Left lung (tissue), 10 donors: ENCODE data around the gene FBLIM1. TPM values are rescaled to one million over a fixed set of nuclear protein-coding genes. Genes with fewer than 3 reads are reported as not detected.

ENCODE experiments used
- ATAC-seq: fragments of 200-7000 bp; cut with Tn5 transposase; one replicate; pipeline ENCODE4 v1.9.1; 2020; ENCODE audit warnings: moderate library complexity
- DNase-seq, 4 donors: peaks; one replicate each; pipeline ENCODE4 v3.0.0-alpha.2; 2013 to 2020
- H3K27ac ChIP-seq, 2 donors: fragments of 200-600 bp; sonication (generic) in 1 of 2; one replicate each; pipeline versions ENCODE4 v1.5.0 to v1.8.0; 2020 to 2021
- H3K27me3 ChIP-seq, 2 donors: fragments of 200-600 bp; sonication (generic) in 1 of 2; one replicate each; pipeline versions ENCODE4 v1.5.0 to v1.8.0; 2020 to 2021
- H3K36me3 ChIP-seq, 2 donors: fragments of 200-600 bp; sonication (generic) in 1 of 2; one replicate each; pipeline versions ENCODE4 v1.5.0 to v1.8.0; 2020 to 2021
- H3K4me1 ChIP-seq, 2 donors: fragments of 200-600 bp; one replicate each; pipeline ENCODE4 v1.8.0; 2021
- H3K4me3 ChIP-seq, 2 donors: fragments of 200-600 bp; sonication (generic) in 1 of 2; one replicate each; pipeline versions ENCODE4 v1.5.0 to v1.8.0; 2020 to 2021; ENCODE audit warnings: mild to moderate bottlenecking in 1 of 2
- H3K9me3 ChIP-seq, 2 donors: fragments of 200-600 bp; sonication (generic) in 1 of 2; one replicate each; pipeline versions ENCODE4 v1.5.0 to v1.8.0; 2020 to 2021
- CTCF ChIP-seq, 2 donors: fragments of 200-600 bp; sonication (generic) in 1 of 2; IDR thresholded peaks; one replicate each; pipeline versions ENCODE4 v1.5.0 to v1.8.0; 2021; ENCODE audit warnings: antibody characterized with exemption in 2 of 2
- intact Hi-C, 2 donors: fragments of 100-400 bp; cut with DNase I; formaldehyde crosslinking; loops; one replicate each; pipeline versions ENCODE4 v1.11.2 to v1.14.2; 2022
- polyA plus RNA-seq, 6 donors: library from polyadenylated mRNA; unstranded; fragments of 120-200 nt; gene quantifications; one replicate each; pipeline ENCODE4 v1.2.1, GENCODE V29; 2013; ENCODE audit not compliant: insufficient read length in 6 of 6
- total RNA-seq, 2 donors: library from RNA; stranded (reverse); fragmentation: NEBNext Ultra II Directional; extraction: Animal tissue kit (Norgen Biotek cat#: 25700); gene quantifications; one replicate each; pipeline ENCODE4 v1.2.1, GENCODE V29; 2021
- donor health status: DM: no; HTN: yes; CAD: no.
- donor health status: DM: no; HTN: no; CAD: no.

FBLIM1 gene
- total and polyA plus RNA-seq, 8 donors = 52.3 to 90.0 (median 69.0) TPM

GRCh38 chr1:15808955-15809354 is 50.4 kb downstream of the FBLIM1 start:
- no peak for TF ChIP-seq CTCF (IDR thresholded peaks at IDR 0.05)
- no peaks in the 10 kb centered on the region for H3K9me3 ChIP-seq
- H3K4me1 ChIP-seq = no peaks in the 10 kb centered on the region
- no peak for ATAC-seq
- intact Hi-C loops = no loop called here
- no peak overlapping the region for H3K4me3 ChIP-seq
- no peak overlapping the region for H3K27ac ChIP-seq
- H3K27me3 ChIP-seq = no peaks in the 10 kb centered on the region
- DNase-seq = no peak
- no peaks in the 10 kb centered on the region for H3K36me3 ChIP-seq

GRCh38 chr1:15810073-15810472 is 51.5 kb downstream of the FBLIM1 start:
- no peak for TF ChIP-seq CTCF (IDR thresholded peaks at IDR 0.05)
- Histone ChIP-seq H3K9me3 (no peaks in the 10 kb centered on the region), H3K27ac (no peak overlapping the region), H3K4me3 (no peak overlapping the region), H3K36me3 (no peaks in the 10 kb centered on the region), H3K4me1 (no peaks in the 10 kb centered on the region), H3K27me3 (no peaks in the 10 kb centered on the region)
- no peak for ATAC-seq
- intact Hi-C loops = no loop called here
- DNase-seq = no peak

GRCh38 chr1:15816674-15817073 is 58.1 kb downstream of the FBLIM1 start:
- intact Hi-C loops = loop anchor here in 1 of 2 donors (5.0 kb wide), 1 partner anchor 176 kb away; no protein-coding TSS in a partner anchor
- ATAC-seq = no peak
- no peak for DNase-seq

GRCh38 chr1:15820478-15820877 is 61.9 kb downstream of the FBLIM1 start:
- H3K4me3 ChIP-seq = no peak overlapping the region
- intact Hi-C loops = no loop called here
- H3K27me3 ChIP-seq = no peaks in the 10 kb centered on the region
- TF ChIP-seq CTCF (IDR thresholded peaks at IDR 0.05) = no peak
- H3K4me1 ChIP-seq = peaks cover 0 to 5% of the 10 kb centered on the region in 2 donors
- ATAC-seq (no peak), DNase-seq (no peak)
- no peak overlapping the region for H3K27ac ChIP-seq
- H3K9me3 ChIP-seq = no peaks in the 10 kb centered on the region
- H3K36me3 ChIP-seq = no peaks in the 10 kb centered on the region

More at GRCh38 chr1:15816674-15817073, 58.1 kb downstream of the FBLIM1 start:
- TF ChIP-seq CTCF (IDR thresholded peaks at IDR 0.05) = no peak
- no peak overlapping the region for H3K27ac ChIP-seq
- no peak overlapping the region for H3K4me3 ChIP-seq
- peaks cover 0 to 7% of the 10 kb centered on the region in 2 donors for H3K4me1 ChIP-seq
- no peaks in the 10 kb centered on the region for H3K36me3 ChIP-seq
- H3K9me3 ChIP-seq = no peaks in the 10 kb centered on the region
- no peaks in the 10 kb centered on the region for H3K27me3 ChIP-seq

- DNase-seq (no peak), ATAC-seq (peak; percentile 42)
- H3K36me3 ChIP-seq = no peaks in the 10 kb centered on the region
- intact Hi-C loops = no loop called here
- no peak overlapping the region for H3K27ac ChIP-seq
- H3K27me3 ChIP-seq = no peaks in the 10 kb centered on the region
- no peak overlapping the region for H3K4me3 ChIP-seq
- no peaks in the 10 kb centered on the region for H3K9me3 ChIP-seq
- no peak for TF ChIP-seq CTCF (IDR thresholded peaks at IDR 0.05)
- peaks cover 0 to 20% of the 10 kb centered on the region in 2 donors for H3K4me1 ChIP-seq
Observed at GRCh38 chr1:15825800-15826199, 67.2 kb downstream of the FBLIM1 start.
